NCI-H1694 (cell line): Measurements from ENCODE around the gene UMODL1.
"Not testable (repeated sequence)": the region's sequence is repeated elsewhere in the genome, so short reads cannot be mapped to it uniquely, and the experiment has no call there.

Source experiments
- DNase-seq: peaks from one replicate; lab custom pipeline; 2025; lab: John Stamatoyannopoulos, UW

The UMODL1 gene

GRCh38 chr21:42115136-42115683, 44.1 kb downstream of the UMODL1 start:
- no peak for DNase-seq

DNA sequence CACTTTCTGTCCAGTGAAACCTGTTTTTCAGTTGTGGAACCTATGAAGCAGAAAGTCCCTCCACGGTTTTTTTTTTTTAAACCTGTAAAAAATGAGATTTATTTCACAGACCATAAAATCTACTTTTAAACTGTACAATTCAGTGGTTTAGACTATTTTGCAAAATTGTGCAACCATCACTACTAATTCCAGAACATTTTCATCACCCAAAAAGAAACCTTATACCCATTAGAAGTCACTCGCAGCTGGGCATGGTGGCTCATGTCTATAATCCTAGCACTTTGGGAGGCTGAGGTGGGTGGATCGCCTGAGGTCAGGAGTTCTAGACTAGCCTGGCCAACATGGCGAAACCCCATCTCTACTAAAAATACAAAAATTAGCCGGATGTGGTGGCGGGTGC, 45.4 kb downstream of the UMODL1 start:
- not testable (repeated sequence) for DNase-seq

- peak; percentile 88 for DNase-seq
These were observed 46.3 kb downstream of the UMODL1 start for GRCh38 chr21:42117229-42117966.

GRCh38 chr21:42117967-42118780, 47.1 kb downstream of the UMODL1 start:
- no peak for DNase-seq

DNA sequence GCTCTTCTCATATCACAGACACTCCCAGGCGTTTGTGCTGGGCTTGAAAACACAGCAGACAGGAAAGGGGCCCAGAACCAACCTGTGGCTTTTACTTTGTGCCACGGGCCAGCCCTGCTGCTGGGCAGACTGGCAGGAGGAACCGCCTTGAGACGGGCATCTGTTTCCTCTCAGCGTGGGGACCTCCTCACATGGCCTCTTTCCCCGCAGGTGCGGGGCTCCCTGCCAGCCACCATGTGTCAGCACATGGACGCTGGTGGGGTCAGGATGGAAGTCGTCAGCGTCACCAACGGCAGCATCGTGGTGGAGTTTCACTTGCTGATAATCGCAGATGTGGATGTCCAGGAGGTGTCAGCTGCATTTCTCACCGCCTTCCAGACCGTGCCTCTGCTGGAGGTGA, 47.8 kb downstream of the UMODL1 start:
- no peak for DNase-seq

- DNase-seq = peak; percentile 51
These were observed 49.2 kb downstream of the UMODL1 start for GRCh38 chr21:42120101-42120902.

GRCh38 chr21:42120903-42121535, 49.9 kb downstream of the UMODL1 start:
- DNase-seq = no peak

DNA sequence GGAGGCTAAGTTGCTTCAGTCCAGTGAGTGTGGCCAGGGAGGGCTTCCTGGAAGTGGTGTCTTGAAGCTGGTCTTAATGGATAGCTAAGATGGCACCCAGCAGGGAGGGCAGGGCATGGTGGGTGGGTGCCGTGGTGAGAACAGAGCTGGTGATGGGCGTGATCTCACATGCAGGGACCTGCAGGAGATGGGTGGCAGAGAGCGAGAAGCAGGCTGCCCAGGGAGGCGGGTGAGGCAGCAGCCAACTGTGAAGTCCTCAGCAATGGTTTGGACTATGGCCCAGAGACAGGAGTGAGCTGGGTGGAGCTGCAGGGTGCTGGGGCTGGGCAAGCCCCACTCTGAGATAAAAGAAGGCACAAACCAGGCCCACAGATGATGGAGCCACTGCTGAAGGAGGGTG, 50.7 kb downstream of the UMODL1 start:
- DNase-seq = peak; percentile 65

DNA sequence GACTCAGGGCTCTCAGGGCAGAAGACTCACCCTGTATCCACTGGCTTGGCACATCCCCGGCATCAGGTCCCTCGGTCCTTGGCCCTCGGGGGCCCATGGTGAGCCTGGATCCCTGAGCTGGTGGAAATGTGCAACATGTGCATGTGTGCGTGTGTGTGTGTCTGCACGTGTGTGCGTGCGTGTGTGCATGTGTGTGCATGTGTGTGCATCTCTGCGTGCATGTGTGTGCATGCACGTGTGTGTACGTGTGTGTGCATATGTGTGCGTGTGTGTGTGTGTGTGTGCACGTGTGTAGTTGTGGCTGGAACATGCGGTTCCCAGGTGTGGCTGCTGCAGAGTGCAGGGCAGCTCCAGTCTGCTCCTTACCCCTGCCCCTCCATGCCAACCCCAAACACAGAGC, 51.3 kb downstream of the UMODL1 start:
- no peak for DNase-seq

DNA sequence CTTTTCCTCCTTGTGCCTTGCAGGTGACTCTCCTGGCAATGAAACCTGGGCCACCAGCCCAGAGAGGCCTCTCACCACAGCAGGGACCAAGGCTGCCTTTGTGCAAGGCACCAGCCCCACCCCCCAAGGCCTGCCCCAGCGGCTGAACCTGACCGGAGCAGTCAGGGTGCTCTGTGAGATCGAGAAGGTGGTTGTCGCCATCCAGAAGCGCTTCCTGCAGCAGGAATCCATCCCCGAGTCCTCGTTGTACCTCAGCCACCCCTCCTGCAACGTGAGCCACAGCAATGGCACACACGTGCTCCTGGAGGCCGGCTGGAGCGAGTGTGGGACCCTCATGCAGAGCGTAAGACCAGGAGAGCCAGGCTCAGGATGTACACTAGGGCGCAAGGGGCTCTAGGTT, 51.7 kb downstream of the UMODL1 start:
- no peak for DNase-seq

GRCh38 chr21:42123219-42123908, 52.2 kb downstream of the UMODL1 start:
- no peak for DNase-seq

- no peak for DNase-seq
These were observed 53.0 kb downstream of the UMODL1 start for GRCh38 chr21:42124081-42124480.

DNA sequence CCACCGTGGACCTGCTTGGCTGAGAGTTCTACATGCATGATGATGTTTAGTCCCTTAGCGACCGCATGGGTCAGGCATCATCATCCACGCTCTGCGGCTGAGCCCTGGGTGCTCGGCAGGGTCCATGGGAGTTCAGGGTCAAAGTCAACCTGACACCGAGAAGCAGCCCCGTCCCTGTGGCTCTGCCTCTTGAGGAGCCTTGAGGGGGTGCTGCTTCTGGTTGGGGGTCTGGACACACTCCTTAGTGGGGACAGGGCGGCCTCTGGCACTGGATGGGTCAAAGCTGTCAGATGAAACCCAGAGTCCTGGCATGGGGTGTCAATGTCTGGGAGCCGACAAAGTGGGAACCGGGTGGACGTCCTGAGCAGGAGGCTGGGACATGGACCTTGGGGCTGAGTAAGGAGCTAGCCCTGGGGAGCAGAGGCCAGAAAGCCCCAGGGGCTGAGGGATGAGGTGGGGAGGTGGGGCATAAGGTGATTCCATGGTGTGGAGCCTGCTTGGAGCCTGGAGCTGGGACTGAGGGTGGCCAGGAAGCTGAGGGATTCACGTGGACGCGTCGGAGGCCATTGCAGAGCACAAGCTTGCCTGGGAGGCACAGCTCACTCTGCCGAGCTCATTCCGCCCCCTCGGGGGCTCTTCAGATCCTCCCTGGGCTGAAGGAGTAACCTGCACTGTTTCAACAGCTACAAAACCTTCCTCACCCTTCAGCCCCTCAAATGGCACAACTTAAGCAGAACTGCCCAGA, 53.9 kb downstream of the UMODL1 start:
- no peak for DNase-seq

DNA sequence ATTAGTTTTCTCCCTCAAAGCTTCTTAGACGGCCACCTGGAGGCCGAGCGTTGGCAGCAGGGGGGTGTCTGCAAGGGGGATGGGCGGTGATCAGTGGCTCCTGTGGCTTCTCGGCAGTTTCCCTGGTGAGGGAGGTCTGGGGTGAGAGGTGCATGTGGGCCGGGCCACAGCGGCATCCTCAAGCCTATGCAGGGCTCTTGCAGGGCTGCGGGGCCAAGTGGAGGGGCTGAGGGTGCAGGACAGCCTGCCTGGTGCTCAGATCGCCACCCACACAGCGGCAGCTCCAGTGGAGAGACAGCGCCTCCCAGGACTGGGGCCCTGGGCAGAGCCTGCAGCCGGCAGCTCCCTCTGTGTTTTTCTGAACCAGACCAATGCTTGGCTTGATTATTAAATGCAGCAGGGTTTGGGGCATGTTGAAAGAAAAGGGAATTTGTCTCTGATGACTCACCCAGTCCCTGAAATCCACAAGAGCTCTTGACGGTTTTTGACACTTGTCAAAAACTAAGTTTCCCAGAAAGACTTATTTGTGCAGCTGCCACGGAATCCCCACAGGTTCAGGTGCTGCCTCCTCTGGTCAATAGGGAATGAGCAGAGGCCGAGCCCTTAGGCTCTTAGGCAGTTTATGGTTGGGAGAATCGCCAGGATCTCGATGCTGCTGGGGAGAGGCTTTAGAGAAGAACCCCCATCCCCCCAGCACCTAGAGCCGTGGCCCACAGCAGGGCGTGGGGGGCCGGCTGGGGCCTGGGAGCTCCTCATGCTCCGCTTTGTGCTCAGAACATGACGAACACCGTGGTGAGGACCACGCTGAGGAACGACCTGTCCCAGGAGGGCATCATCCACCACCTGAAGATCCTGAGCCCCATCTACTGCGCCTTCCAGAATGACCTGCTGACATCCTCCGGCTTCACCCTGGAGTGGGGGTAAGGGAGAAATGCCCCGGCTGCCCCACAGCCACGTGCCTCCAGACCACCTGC, 54.7 kb downstream of the UMODL1 start:
- no peak for DNase-seq

GRCh38 chr21:42127164-42128150, 56.3 kb downstream of the UMODL1 start:
- no peak for DNase-seq

DNA sequence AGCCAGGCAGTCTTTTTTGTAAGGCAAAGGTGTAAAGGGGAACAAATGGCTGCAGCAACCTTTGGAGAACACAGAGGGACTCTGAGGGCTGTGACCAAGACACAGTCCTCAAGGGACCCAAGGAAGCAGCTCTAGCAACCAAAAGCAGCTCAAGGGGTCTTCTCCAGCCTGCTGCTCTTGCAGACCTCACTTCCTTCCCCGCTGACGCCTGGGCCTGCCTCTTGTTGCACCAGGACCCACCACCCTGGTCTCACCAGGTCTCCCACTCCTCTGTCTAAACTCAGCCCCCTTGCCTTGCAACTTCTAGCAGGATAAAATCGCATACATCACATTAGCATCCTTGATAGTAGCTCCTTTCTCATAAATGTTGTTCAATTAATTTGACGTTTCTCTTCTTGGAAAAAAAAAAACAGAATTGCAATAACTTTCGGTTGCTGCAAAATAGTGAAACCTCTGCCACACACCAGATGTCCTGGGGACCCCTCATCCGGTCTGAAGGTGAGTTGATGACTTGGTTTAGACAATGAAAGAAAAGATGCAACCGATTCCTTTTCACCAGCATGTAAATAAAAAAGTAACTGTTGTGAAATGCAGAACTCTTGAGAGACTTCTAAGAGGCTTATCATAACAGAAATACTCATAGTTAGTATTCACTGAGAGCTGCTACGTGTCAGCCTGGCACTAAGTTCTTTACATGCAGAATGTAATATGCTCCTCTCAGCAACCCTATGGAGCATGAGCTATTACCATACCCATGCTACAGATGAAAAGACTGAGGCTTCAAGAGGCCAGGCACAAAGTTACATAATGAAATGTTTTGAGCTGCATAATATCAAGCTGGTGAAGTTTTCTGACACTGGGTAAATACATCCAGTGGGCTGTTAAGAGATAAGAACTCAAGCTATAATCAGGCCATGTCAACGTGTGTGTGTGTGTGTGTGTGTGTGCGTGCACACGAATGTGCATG, 58.5 kb downstream of the UMODL1 start:
- no peak for DNase-seq

DNA sequence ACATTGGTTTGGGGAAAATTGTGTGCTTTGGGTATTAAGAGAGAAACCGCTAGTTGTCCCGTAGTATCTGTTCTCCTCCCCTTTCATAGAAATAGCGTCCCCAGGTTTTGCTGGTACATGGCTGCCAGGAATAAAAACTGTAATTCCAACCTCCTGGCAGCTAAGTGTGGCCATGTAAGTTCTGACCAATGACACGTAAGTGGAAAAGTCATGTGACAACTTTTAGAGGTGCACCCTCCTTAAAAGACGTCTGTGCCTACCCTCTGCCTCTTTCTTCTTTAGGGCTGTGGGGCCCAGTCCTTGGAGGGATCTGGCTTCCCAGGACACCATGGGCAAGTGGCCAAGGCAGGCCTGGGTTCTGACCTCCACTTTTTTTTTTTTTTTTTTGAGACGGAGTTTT, 59.3 kb downstream of the UMODL1 start:
- DNase-seq = no peak
